Nephron (organoid): Measurements from ENCODE around the gene AFF3.
"Not testable (repeated sequence)": the region's sequence is repeated elsewhere in the genome, so short reads cannot be mapped to it uniquely, and the experiment has no call there.

Source experiments
- H3K27ac Mint-ChIP-seq, 3 experiments: 2 replicates each; pipeline ENCODE4 v1.8.0; 2020; ENCODE audit warnings: mixed read lengths in 3 of 3, mild to moderate bottlenecking in 2 of 3, moderate library complexity in 1 of 3
- H3K27me3 Mint-ChIP-seq: 2 replicates; pipeline ENCODE4 v1.8.0; 2021; ENCODE audit warnings: low read depth, mild to moderate bottlenecking, moderate library complexity, mixed read lengths
- H3K36me3 Mint-ChIP-seq: 2 replicates; pipeline ENCODE4 v1.8.0; 2020; ENCODE audit warnings: low read depth, mixed read lengths
- H3K4me1 Mint-ChIP-seq: 2 replicates; pipeline ENCODE4 v1.8.0; 2020; ENCODE audit warnings: mixed read lengths
- H3K4me3 Mint-ChIP-seq, 3 experiments: 2 replicates each; pipeline ENCODE4 v1.8.0; 2020; ENCODE audit warnings: mild to moderate bottlenecking in 3 of 3, mixed read lengths in 3 of 3, moderate library complexity in 2 of 3
- H3K9me3 Mint-ChIP-seq: 2 replicates; pipeline ENCODE4 v1.8.0; 2020; ENCODE audit warnings: mixed read lengths
- TF ChIP-seq, protein P1 (sequence below), 3 experiments: fragments of 200-600 bp; sonication (generic); IDR thresholded peaks; one replicate each; pipeline ENCODE4 v1.5.0; 2021; ENCODE audit warnings: antibody characterized with exemption in 3 of 3; ENCODE audit not compliant: unreplicated experiment in 3 of 3

Gene AFF3

DNA sequence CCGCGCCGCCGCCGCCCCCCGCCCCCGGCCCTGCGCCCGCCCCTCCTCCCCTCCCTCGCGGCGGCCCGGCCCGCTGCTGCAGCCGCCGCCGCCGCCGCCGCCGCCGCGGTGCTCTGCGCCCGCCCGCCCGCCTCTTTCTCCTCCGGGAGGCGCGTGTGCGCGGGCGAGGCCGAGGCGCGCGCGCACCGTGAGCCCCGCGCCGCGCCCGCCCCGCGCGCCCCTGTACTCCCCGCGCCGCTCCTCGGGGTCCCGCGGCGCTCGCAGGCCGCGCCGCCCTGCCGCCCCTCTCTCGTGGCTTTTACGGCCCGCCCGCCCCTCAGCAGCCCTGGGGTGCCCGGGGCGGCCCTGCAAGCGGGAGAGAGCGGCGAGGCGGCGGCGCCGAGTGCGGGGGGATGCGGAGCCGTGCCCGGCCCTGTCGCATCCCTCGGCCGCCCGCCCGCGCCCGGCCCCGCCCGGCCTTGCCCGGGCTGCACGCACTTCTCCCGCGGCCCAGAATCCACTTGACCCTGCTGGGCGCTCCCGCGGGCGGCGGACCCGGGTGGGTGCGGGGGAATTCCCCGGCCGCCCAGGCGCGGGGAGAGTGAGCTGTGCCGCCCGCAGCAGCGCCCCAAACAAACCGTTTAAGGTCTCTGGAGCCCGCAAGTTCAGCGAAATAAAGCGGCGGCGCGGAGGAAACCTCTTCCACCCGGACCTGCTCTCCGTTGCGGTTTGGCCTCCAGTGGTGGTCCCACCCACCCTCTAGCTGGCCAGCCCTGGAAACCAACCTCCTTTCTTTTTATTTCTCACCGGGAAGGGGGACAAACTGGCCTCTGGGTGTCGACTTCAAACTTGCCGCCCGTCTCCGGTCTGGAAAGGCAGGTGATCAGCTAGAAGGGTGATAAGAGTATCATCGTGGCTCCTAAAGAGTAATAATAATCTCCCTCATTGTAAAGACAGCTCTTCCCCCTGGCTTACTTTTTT, 37.4 kb downstream of the AFF3 start:
- Mint-ChIP-seq H3K27me3 (peaks cover 10% of the 10 kb centered on the region), H3K36me3 (no peaks in the 10 kb centered on the region), H3K9me3 (no peaks in the 10 kb centered on the region), H3K4me3 (peak overlapping the region; percentile 90 to 97 (median 92)), H3K27ac (peak overlapping the region; percentile 94 to 98 (median 97)), H3K4me1 (peaks cover 36% of the 10 kb centered on the region)
- TF ChIP-seq, protein P1, sequence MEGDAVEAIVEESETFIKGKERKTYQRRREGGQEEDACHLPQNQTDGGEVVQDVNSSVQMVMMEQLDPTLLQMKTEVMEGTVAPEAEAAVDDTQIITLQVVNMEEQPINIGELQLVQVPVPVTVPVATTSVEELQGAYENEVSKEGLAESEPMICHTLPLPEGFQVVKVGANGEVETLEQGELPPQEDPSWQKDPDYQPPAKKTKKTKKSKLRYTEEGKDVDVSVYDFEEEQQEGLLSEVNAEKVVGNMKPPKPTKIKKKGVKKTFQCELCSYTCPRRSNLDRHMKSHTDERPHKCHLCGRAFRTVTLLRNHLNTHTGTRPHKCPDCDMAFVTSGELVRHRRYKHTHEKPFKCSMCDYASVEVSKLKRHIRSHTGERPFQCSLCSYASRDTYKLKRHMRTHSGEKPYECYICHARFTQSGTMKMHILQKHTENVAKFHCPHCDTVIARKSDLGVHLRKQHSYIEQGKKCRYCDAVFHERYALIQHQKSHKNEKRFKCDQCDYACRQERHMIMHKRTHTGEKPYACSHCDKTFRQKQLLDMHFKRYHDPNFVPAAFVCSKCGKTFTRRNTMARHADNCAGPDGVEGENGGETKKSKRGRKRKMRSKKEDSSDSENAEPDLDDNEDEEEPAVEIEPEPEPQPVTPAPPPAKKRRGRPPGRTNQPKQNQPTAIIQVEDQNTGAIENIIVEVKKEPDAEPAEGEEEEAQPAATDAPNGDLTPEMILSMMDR (IDR thresholded peaks at IDR 0.05; ENCODE audit: unreplicated experiment in 3 of 3), result no peak

DNA sequence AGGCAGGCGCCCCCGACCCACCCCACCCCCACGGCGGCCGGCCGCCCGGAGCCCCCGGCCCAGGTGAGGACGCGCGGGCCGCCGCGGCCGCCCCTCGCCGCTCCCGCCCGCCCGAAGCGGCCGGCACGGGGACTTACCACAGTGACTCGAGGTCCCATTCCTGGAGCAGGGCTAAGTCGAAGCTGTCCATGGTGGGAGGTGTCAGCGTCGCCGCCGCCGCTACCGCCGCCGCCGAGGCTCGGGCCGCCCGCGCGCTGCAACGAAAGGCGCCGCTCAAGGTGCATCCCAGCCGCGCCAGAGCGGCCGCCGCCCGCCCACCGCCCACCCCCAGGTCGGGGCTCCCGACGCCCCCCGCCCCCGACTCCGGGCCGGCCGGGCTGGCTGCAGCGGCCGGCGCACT, 38.1 kb downstream of the AFF3 start:
- H3K36me3 Mint-ChIP-seq, H3K9me3 Mint-ChIP-seq, H3K27ac Mint-ChIP-seq, H3K4me3 Mint-ChIP-seq, H3K27me3 Mint-ChIP-seq: not testable (repeated sequence)
- H3K4me1 Mint-ChIP-seq, result peaks cover 31% of the 10 kb centered on the region

DNA sequence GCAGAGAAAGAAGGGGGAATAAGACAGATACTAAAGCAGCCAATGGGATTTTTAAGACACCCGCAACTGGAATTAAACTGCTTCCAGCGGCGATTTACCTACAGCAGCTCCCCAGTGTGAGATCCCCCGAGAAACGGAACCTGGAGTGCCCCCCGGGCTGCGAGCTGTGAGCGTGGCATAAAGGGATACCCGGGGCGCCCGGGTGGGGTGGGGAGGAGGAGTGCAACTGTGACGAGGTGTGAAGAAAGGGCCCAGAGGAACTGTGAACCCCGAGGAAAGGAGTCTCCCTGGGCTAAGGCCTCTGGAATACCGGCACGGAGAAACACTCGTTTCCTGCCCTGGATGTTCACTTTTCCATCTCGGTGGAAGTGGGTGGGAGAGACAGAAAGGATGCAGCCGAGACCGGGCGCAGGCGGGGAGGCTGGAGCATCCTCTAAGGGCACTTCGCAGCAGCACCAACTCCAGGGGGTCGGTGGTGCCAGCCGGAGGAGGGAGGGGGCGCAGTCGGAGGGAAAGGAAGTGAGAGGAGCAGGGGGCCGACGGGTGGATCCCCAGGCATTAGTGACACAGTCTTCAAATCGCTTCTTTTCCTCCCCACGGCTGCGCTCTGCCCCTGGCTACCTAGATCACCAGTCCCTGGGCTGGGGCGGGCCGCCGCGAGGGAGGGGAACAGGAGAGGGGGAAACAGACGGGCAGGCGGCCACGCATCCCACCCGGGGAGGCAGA, 38.7 kb downstream of the AFF3 start:
- H3K27me3 Mint-ChIP-seq, H3K9me3 Mint-ChIP-seq, H3K36me3 Mint-ChIP-seq: not testable (repeated sequence)
- peak overlapping the region; percentile 91 to 96 (median 91) for H3K4me3 Mint-ChIP-seq
- H3K4me1 Mint-ChIP-seq, result peaks cover 31% of the 10 kb centered on the region
- peak overlapping the region; percentile 77 to 94 (median 93) for H3K27ac Mint-ChIP-seq

DNA sequence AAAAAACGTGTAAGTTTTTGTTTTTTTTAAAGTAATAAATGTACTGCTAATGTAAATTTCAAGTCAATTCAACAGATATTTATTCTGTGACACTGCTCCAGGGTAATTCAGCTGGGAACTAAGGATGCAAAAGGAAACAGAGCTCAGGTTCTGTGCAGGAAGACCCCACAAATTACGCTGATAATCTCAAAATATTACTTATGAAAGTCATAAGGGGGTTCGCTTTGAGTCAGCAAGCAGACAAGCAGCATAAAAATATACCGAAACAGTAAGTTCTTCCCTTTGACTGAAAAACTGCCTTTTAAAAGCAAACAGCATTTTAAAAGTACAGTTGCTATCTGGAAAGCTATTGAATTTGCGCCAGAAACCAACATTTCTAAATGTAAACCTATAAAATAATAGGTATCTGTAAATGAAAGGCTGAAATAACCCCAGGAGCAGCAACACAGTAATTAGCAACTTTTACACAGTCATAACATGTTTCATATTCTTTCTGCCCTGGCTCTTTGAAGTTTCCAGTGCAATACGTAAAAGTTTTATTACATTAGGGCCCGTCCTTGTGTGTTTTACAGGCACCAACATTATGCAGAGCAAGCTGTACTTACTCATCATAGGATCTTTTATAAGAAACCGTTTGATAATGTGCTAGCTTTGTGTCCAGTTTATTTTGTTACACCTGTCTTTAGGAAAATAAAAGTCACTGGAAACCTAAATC, 39.8 kb downstream of the AFF3 start:
- Mint-ChIP-seq H3K4me1 (peaks cover 22% of the 10 kb centered on the region), H3K4me3 (peak overlapping the region; percentile 91 to 96 (median 91)), H3K27ac (peak overlapping the region; percentile 77 to 94 (median 93))
- H3K27me3 Mint-ChIP-seq, H3K9me3 Mint-ChIP-seq, H3K36me3 Mint-ChIP-seq: not testable (repeated sequence)

DNA sequence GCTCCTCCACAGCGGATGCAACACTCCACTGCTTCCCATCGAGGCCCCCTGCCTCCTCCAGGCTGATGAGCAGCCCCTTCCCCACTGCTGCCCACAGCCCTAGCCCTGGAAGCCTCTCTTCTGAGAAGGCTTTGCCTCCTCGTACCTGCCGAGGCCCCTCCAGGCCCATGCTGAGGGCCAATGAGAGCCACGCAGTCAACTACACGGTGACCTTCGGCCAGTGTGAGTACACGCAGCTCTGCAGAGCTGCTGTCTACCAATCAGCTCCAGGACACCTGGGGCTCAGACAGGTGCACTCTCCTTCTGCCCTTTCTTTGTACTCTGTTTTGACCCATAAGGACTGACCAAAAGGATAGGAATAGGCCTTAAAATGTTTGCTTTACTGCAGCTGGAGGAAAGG, 43.5 kb downstream of the AFF3 start:
- not testable (repeated sequence) for H3K27ac Mint-ChIP-seq, H3K4me1 Mint-ChIP-seq
- H3K36me3 Mint-ChIP-seq, result peaks cover 10% of the 10 kb centered on the region

DNA sequence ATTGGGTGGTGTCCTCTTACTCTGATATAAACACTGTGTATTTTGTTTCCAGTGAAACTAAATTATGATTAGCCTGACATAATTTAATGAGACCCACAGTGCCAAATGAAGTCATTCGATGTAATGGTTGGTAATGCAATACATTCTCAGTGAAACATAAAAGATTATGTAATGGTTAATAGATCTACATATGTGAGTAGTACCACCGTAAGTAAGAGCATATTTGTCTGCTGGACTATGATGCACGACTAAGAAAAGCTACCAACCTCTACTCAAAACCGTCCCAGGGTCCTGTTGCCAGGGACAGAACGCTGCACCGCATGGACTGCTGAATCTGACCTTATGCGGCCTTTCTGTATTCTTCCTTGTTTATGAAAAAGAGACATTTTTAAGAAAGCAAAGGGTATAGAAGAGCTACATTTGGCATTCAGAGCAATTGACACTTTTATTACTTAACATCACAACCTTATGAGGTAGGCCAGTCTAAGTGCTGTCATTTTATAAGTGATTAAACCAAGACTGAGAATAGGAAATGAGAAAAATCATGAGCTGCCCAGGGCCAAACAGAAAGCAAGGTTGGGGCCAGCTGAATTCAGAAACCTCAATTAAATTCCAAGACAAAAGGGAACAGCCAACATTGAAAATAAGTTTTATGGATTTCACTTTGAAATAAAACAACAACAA, 44.6 kb downstream of the AFF3 start:
- not testable (repeated sequence) for H3K4me3 Mint-ChIP-seq, H3K27ac Mint-ChIP-seq, H3K4me1 Mint-ChIP-seq, H3K27me3 Mint-ChIP-seq, H3K9me3 Mint-ChIP-seq
- peaks cover 11% of the 10 kb centered on the region for H3K36me3 Mint-ChIP-seq

More for the DNA sequence above, 43.5 kb downstream of the AFF3 start:
- H3K4me3 Mint-ChIP-seq, H3K9me3 Mint-ChIP-seq, H3K27me3 Mint-ChIP-seq: not testable (repeated sequence)

DNA sequence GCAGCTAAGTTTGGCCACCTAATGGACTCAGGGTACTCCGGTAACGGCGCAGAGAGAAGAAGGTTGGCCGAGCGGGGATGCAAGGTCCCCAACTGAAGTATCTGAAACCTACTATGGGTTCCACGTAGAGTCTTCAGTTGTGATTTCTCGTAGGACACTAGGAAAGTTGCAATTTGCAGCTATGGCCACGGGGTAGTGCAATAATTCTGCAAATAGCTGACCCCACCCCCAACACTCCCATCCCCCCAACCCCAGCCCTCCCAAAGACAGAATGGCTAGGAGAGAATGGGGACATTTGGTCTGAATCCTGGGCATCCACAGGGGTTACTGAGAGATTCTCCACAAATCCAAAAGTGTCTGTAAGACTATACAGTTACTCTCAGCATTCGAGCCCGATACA, 46.5 kb downstream of the AFF3 start:
- not testable (repeated sequence) for H3K9me3 Mint-ChIP-seq, H3K27me3 Mint-ChIP-seq, H3K27ac Mint-ChIP-seq, H3K4me3 Mint-ChIP-seq, H3K4me1 Mint-ChIP-seq
- peaks cover 21% of the 10 kb centered on the region for H3K36me3 Mint-ChIP-seq

DNA sequence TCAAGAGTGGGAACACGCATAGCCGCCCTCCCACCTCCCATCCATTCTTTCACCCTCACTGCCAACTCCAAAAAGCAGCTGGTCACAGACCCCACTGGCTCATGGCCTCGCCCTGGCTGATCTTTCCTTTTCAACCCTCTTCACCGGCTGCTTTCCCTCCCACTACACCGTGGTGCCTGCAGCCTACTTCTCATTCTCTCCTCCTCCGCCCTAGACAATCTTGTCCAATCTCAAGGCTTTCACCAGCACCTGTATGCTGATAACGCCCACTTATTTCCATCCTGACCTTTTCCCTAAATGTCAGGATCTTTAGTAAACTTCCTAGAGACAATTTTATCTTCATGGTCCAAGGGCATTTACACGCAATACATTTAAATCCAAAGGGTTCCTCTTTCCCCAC, 50.6 kb downstream of the AFF3 start:
- H3K4me3 Mint-ChIP-seq, H3K9me3 Mint-ChIP-seq, H3K27me3 Mint-ChIP-seq, H3K4me1 Mint-ChIP-seq, H3K27ac Mint-ChIP-seq: not testable (repeated sequence)
- peaks cover 29% of the 10 kb centered on the region for H3K36me3 Mint-ChIP-seq

DNA sequence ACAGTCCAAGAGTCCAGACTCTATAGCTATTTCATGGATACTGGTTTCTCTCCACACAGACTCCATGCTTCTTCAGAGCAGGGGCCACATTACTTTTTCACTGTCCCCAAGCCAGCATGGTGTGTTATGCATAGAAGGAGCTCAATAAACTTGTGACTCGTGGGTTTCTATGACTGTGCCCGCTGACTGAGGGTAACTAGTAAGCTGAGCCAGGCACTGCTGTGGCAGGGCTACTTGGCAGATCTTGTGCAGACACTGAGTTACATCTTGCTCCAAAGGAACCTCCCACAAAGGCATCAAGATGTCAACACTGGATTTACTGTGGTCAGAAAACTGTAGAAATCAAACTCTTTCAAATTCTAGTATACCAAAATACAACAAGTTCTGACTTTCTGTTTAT, 56.6 kb downstream of the AFF3 start:
- H3K4me1 Mint-ChIP-seq, H3K27me3 Mint-ChIP-seq, H3K4me3 Mint-ChIP-seq, H3K27ac Mint-ChIP-seq, H3K9me3 Mint-ChIP-seq: not testable (repeated sequence)
- peaks cover 12% of the 10 kb centered on the region for H3K36me3 Mint-ChIP-seq

DNA sequence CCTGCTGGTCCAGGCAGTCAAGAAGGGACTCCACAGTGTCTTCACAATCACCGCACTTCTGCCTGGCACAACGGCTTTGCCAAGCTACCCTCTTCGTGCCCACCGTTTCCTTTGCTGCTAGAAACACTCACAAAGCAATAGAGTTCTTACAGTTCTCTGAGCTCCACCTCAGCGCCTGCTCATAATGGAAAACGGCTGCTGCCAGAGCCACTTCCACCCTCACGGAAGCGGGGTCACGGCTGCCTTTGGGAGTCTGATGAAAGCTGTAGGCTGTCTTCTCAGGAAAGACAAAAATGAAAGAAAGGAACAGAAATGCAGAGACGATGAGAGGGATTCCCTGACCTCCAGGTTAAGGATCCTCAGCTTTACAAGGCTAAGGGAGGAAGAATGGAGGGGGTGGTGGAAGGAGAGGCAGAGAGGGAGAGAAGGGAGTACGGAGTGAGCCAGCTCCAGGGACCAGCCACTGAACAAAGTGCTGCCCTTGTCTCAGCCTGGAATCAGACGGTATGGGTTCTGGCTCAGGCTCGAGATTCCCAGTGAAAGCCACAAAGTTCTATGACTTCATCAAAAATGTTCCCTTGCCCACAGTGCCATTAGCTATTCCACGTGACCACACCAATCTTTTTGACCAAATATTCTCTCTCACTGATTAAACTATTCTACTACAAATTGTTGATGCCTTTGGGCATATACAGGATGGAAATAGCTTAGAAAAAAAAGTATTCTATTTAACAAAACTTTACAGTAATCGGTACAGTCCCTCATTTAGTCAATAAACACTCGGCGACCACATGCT, 58.8 kb downstream of the AFF3 start:
- Mint-ChIP-seq H3K27ac (peak overlapping the region; percentile 51 to 76 (median 53)), H3K36me3 (peaks cover 16% of the 10 kb centered on the region), H3K4me1 (peaks cover 20% of the 10 kb centered on the region), H3K4me3 (peak overlapping the region in 2 of 3 experiments; percentile 2 to 26)
- not testable (repeated sequence) for H3K9me3 Mint-ChIP-seq, H3K27me3 Mint-ChIP-seq

DNA sequence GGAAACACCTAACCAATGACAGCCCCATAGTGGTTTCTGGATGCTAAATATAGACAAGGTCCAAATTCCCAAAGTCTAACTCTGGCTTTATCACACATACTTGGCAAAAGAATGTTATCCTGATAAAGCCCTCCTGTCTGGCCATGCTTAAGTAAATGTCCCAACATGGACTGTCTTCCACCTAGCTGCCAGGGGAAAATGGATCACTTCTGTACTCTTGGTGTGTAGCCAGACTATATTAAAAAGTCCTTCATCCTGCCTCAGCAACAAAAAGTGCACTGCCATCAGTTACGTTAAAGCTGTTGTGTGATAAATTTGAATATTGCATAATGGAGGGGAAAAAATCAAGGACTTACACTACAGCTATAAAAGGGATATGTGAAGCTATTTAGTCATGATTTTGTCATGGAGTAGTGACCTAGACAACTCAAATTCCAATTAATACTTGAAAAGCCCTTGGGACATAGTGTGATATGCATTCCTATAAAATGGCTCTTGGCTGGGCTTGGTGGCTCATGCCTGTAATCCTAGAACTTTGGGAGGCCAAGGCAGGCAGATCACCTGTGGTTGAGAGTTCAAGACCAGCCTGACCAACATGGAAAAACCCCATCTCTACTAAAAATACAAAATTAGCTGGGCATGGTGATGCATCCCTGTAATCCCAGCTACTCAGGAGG, 60.0 kb downstream of the AFF3 start:
- H3K27ac Mint-ChIP-seq, H3K9me3 Mint-ChIP-seq, H3K27me3 Mint-ChIP-seq, H3K4me3 Mint-ChIP-seq: not testable (repeated sequence)
- Mint-ChIP-seq H3K36me3 (peaks cover 16% of the 10 kb centered on the region), H3K4me1 (peaks cover 20% of the 10 kb centered on the region)
